ENCODE data around the gene PDZK1IP1.

PDZK1IP1 gene, protein sequence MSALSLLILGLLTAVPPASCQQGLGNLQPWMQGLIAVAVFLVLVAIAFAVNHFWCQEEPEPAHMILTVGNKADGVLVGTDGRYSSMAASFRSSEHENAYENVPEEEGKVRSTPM

DNA sequence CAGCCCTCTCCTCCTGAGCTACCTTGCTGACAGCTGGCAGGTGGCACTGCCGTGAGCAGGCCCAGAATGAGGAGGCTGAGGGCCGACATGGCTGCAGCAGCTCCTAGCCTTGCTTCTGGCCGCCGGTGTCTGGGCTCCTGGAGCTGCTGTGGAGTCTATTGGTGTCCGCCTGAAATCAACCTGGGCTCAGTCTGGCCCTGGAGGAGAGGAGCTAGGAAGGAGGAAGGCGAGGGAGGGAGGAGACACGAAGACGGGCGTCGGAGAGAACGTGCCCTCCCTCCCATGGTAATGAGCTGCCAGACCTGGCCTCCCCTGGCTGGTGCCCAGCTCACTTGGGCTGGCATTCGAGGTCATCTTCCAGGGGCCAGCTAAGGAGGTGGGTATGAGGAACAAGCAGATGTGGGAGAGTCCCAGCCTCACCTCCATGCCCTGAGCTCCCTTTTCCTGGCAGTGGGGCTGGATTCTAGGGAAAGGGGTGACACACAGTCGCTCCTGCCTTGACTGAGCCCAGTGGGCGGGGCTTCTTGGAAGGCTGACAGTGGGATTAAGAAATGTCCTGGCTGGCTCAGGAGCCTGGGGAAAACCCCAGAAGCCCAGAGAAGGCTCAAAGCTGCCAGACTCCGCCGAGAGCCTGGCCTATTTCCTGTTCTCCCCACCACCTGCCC lies at the start of gene PDZK1IP1:
Gene PDZK1IP1, minus strand, starts transcription at position 193 of the 665 bp plus-strand sequence. Its CDS starts 104 bp downstream, at position 89.
- Histone ChIP-seq H3K4me1 (ENCODE audit: control insufficient read depth in 5 of 5, insufficient read depth in 5 of 5, low read length in 5 of 5) (peaks cover 4 to 39% (median 25%) of the 10 kb centered on the region in 5 donors), H3K9me3 (ENCODE audit: control insufficient read depth in 5 of 5, low read length in 5 of 5) (no peaks in the 10 kb centered on the region), H3K4me3 (ENCODE audit: low read depth in 1 of 5, low read length in 5 of 5) (peak within 1 kb of the TSS in 2 of 5 donors; percentile 1 to 28), H3K9ac (ENCODE audit: low read length in 5 of 5) (peak within 1 kb of the TSS in 4 of 5 donors; percentile 2 to 65 (median 40)), H3K27ac (ENCODE audit: low read depth, low read length) (peak within 1 kb of the TSS; percentile 18), H3K27me3 (ENCODE audit: control insufficient read depth in 5 of 5, insufficient read depth in 4 of 5, low read length in 5 of 5) (no peaks in the 10 kb centered on the region), H3K36me3 (ENCODE audit: control insufficient read depth in 5 of 5, insufficient read depth in 5 of 5, low read length in 5 of 5) (no peaks in the 10 kb centered on the region)

DNA sequence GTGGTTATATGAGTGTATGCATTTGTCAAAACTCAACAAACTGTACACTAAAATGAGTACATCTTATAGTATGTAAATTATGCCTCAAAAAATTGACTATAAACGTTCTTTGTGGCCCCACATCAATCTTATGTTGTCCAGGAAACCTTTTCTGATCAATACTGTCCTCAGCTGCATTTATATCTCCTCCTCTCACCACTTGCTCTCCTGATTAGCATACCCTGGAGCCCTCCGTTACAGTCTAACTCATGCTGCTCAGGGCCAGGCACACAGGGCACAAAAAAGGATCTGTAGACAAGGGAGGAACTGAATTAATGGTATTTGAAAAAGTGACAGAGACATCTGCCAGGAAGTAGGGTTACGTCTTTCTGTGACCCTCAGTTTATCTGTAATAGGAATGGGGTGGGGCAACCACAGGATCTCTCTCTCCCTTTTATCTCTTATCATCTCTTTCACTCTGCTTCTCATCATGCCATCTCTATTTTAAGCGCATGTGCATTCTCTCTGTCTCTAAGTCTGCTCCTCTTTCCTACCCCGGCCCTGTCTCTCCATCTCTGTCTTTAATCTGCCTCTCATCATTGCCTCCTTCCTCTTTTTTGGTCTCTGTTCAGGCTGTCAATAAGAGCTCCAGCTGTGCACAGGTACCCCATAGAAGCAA lies 49.2 kb upstream of the PDZK1IP1 start:
- Histone ChIP-seq H3K36me3 (ENCODE audit: control insufficient read depth in 5 of 5, insufficient read depth in 5 of 5, low read length in 5 of 5) (no peaks in the 10 kb centered on the region), H3K27me3 (ENCODE audit: control insufficient read depth in 5 of 5, insufficient read depth in 4 of 5, low read length in 5 of 5) (peaks cover 3 to 19% (median 7%) of the 10 kb centered on the region in 5 donors), H3K9ac (ENCODE audit: low read length in 5 of 5) (no peak overlapping the region), H3K4me3 (ENCODE audit: low read depth in 1 of 5, low read length in 5 of 5) (no peak overlapping the region), H3K27ac (ENCODE audit: low read depth, low read length) (no peak overlapping the region), H3K9me3 (ENCODE audit: control insufficient read depth in 5 of 5, low read length in 5 of 5) (no peaks in the 10 kb centered on the region), H3K4me1 (ENCODE audit: control insufficient read depth in 5 of 5, insufficient read depth in 5 of 5, low read length in 5 of 5) (peaks cover 0 to 26% (median 17%) of the 10 kb centered on the region in 5 donors)

DNA sequence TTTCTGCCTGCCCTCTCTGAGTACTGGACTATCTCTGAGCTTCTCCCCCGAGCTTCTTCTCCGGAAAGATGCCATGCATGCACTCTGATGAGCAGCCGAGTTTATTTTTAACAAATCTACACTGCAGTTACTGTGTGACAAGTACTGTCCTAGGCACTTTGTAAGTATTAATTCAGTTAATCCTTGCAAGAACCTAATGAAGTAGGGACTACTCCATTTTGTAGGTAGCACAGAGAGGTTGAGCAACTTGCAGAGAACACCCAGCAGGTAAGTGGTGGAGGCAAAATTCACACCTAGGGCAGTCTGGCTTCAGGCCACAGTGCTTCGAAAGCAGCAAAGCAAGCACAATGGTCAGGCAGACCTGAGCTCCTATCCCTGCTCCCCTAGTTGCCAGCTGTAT lies 46.0 kb upstream of the PDZK1IP1 start:
- Histone ChIP-seq H3K9ac (ENCODE audit: low read length in 5 of 5) (peak overlapping the region in 1 of 5 donors; percentile 7), H3K27ac (ENCODE audit: low read depth, low read length) (no peak overlapping the region), H3K27me3 (ENCODE audit: control insufficient read depth in 5 of 5, insufficient read depth in 4 of 5, low read length in 5 of 5) (peaks cover 19 to 37% (median 27%) of the 10 kb centered on the region in 5 donors)

DNA sequence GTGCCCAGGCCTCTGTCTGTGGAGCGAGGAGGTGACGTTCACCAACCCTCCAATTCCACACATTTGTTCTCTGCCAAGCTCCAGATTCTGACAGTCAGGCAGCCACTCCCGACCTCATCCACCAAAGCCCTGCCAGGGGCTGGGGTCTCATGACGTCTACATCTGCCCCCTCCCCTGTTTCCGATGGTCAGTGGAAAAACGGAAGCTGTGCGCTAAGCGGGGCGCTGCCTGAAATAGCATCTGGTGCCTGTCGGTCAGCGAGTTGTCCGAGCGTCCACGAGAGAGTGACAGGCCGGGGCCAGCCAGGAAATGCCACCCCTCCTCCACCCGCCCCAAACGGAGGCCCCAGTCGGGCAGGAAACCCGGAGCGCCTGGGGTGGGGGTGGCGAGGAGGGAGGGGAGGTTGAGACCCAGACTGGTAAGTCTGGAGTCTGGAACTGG lies 45.4 kb upstream of the PDZK1IP1 start:
- Histone ChIP-seq H3K4me1 (ENCODE audit: control insufficient read depth in 5 of 5, insufficient read depth in 5 of 5, low read length in 5 of 5) (peaks cover 0 to 35% (median 25%) of the 10 kb centered on the region in 5 donors), H3K27ac (ENCODE audit: low read depth, low read length) (no peak overlapping the region), H3K36me3 (ENCODE audit: control insufficient read depth in 5 of 5, insufficient read depth in 5 of 5, low read length in 5 of 5) (no peaks in the 10 kb centered on the region), H3K9ac (ENCODE audit: low read length in 5 of 5) (peak overlapping the region in 1 of 5 donors; percentile 53), H3K27me3 (ENCODE audit: control insufficient read depth in 5 of 5, insufficient read depth in 4 of 5, low read length in 5 of 5) (peaks cover 25 to 42% (median 32%) of the 10 kb centered on the region in 5 donors), H3K9me3 (ENCODE audit: control insufficient read depth in 5 of 5, low read length in 5 of 5) (no peaks in the 10 kb centered on the region), H3K4me3 (ENCODE audit: low read depth in 1 of 5, low read length in 5 of 5) (peak overlapping the region in 1 of 5 donors; percentile 26)

More for the DNA sequence above, 46.0 kb upstream of the PDZK1IP1 start:
- Histone ChIP-seq H3K4me3 (ENCODE audit: low read depth in 1 of 5, low read length in 5 of 5) (no peak overlapping the region), H3K4me1 (ENCODE audit: control insufficient read depth in 5 of 5, insufficient read depth in 5 of 5, low read length in 5 of 5) (peaks cover 0 to 34% (median 23%) of the 10 kb centered on the region in 5 donors), H3K9me3 (ENCODE audit: control insufficient read depth in 5 of 5, low read length in 5 of 5) (no peaks in the 10 kb centered on the region), H3K36me3 (ENCODE audit: control insufficient read depth in 5 of 5, insufficient read depth in 5 of 5, low read length in 5 of 5) (no peaks in the 10 kb centered on the region)

DNA sequence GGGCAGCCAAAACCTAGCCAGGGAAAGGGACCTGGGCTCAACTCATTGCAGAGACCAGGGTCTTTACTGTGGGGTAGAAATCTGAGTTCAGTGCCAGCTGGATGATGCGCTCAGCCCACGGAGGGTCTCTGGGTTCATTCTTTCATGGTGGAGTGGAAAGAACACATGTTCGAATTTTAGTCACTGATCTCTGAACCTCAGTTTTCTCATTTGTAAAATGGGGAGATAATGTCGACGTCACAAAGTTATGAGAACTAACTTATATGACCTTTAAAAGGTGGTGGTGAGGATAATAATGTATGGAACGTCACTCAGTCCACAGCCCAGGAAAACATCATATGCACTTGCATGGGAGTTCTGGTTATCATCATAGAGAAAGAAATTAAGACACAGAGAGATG lies 43.4 kb upstream of the PDZK1IP1 start:
- H3K27me3 ChIP-seq (ENCODE audit: control insufficient read depth in 5 of 5, insufficient read depth in 4 of 5, low read length in 5 of 5): peaks cover 39 to 53% (median 48%) of the 10 kb centered on the region in 5 donors
- H3K4me1 ChIP-seq (ENCODE audit: control insufficient read depth in 5 of 5, insufficient read depth in 5 of 5, low read length in 5 of 5): peaks cover 0 to 51% (median 29%) of the 10 kb centered on the region in 5 donors
- no peaks in the 10 kb centered on the region for H3K36me3 ChIP-seq (ENCODE audit: control insufficient read depth in 5 of 5, insufficient read depth in 5 of 5, low read length in 5 of 5)
- no peaks in the 10 kb centered on the region for H3K9me3 ChIP-seq (ENCODE audit: control insufficient read depth in 5 of 5, low read length in 5 of 5)
- no peak overlapping the region for H3K9ac ChIP-seq (ENCODE audit: low read length in 5 of 5)
- H3K27ac ChIP-seq (ENCODE audit: low read depth, low read length): no peak overlapping the region
- H3K4me3 ChIP-seq (ENCODE audit: low read depth in 1 of 5, low read length in 5 of 5): no peak overlapping the region

DNA sequence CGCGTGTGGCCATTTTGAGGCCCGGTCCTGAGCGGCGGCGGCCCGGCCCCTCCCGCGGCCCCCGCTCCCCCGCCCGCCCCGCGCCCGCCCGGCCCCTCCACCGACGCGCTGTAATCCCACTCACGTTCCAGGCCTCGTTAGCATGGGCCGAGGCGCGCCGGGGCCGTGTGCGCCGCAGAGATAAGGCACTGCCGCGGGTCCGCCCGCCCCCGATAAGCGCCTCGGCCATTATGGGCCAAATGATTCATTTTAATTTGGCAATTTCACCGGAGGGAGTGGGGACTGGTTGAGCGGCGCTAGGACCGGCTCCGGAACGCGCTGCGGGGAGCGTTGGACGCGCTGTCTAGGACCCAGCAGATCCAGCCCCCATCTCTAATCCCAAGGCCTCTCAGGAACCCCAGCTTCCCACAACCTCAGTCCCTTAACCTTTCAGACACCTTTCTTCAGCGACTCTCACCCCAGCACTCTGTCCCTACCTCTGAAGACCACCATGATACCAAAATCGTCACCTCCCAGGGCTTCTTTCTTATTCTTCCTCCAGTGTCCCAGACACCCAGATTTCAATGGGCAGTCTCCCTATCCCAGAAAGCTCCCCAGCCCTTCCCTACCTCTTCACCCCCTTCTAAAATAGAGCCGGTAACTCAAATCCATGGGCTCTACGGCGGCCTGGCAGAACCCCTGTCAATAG lies 42.5 kb upstream of the PDZK1IP1 start, which contains the start of gene TAL1:
Gene TAL1, minus strand, starts transcription at position 39 of the 688 bp plus-strand sequence. CDS start 6,337 bp downstream, outside the sequence.
- peaks cover 0 to 52% (median 27%) of the 10 kb centered on the region in 5 donors for H3K4me1 ChIP-seq (ENCODE audit: control insufficient read depth in 5 of 5, insufficient read depth in 5 of 5, low read length in 5 of 5)
- H3K27me3 ChIP-seq (ENCODE audit: control insufficient read depth in 5 of 5, insufficient read depth in 4 of 5, low read length in 5 of 5): peaks cover 43 to 61% (median 57%) of the 10 kb centered on the region in 5 donors
- no peaks in the 10 kb centered on the region for H3K9me3 ChIP-seq (ENCODE audit: control insufficient read depth in 5 of 5, low read length in 5 of 5)
- H3K9ac ChIP-seq (ENCODE audit: low read length in 5 of 5): peak within 1 kb of the TSS in 4 of 5 donors; percentile 44 to 95 (median 76)
- H3K36me3 ChIP-seq (ENCODE audit: control insufficient read depth in 5 of 5, insufficient read depth in 5 of 5, low read length in 5 of 5): no peaks in the 10 kb centered on the region
- H3K4me3 ChIP-seq (ENCODE audit: low read depth in 1 of 5, low read length in 5 of 5): peak within 1 kb of the TSS; percentile 61 to 93 (median 74)
- peak within 1 kb of the TSS; percentile 73 for H3K27ac ChIP-seq (ENCODE audit: low read depth, low read length)

DNA sequence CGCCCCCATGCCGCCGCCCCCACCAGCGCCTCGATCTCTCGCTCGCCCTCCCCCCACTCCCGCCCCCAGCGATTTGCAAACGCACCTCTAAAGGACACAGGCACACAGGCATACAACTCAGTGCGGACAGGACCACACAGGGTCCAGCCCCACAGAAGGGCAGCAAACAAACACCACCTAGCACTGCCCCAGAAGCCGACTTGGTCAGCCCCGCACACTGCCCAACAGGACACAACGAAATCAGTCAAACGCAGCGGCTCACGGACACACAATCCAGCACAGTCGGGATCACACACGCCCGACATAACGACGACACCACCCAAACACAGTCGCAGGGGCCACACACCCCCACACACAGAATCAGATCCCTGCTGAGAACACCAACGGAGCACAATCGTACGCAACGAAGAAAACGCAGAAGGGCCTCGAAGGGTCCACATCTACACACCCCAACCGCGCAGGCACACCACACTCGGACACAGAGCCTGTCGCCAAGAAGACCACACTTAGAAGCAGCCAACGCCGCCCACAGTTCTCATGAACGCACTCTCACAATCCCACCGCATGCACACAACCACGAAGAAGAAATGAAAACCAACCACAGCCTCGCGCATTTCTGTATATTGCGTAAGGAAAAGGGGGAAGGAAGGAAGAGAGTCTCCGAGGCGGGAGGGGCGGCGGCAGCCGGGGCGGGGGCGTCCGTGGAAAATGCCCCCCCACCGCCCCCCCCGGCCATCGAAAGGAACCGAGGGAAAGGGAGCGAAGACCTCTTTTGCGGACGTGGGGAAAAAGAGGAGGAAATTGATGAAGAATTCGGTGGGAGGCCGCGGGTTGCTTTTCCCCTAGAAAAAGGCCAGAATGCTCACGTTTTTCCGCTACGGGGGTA lies 41.7 kb upstream of the PDZK1IP1 start:
- Histone ChIP-seq H3K9me3 (ENCODE audit: control insufficient read depth in 5 of 5, low read length in 5 of 5) (no peaks in the 10 kb centered on the region), H3K4me1 (ENCODE audit: control insufficient read depth in 5 of 5, insufficient read depth in 5 of 5, low read length in 5 of 5) (peaks cover 0 to 59% (median 29%) of the 10 kb centered on the region in 5 donors), H3K36me3 (ENCODE audit: control insufficient read depth in 5 of 5, insufficient read depth in 5 of 5, low read length in 5 of 5) (no peaks in the 10 kb centered on the region), H3K27ac (ENCODE audit: low read depth, low read length) (peak overlapping the region; percentile 73), H3K27me3 (ENCODE audit: control insufficient read depth in 5 of 5, insufficient read depth in 4 of 5, low read length in 5 of 5) (peaks cover 51 to 69% (median 64%) of the 10 kb centered on the region in 5 donors), H3K4me3 (ENCODE audit: low read depth in 1 of 5, low read length in 5 of 5) (peak overlapping the region; percentile 61 to 93 (median 74)), H3K9ac (ENCODE audit: low read length in 5 of 5) (peak overlapping the region in 4 of 5 donors; percentile 44 to 95 (median 76))

DNA sequence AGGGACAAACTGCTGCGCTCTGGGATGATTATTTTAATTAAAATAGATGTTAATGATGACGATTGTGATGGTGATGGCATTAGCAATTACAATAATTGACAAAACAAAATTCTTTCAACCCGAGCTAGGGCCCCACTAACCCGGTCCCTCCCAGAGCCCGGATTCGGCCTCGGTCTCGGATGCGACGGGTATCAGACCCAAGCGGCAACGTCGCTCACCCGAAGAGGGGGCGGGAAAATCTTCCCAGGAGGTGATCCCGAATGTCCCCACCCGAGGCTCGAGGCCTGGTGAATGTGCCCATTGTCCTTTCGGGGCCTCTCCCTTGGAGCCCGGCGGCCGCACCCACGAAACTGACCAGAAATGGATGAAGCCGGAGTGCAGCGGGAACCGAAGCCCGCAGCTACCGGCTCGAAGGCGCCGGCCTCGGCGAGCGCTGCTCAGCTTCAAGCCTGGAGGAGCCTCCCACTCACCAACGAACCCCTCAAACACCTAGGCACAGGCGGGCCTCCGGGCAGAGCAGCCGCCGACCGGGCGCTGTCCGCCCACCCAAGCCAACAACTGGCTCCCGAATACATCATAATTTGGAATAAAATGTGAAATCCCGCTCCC lies 41.0 kb upstream of the PDZK1IP1 start:
- Histone ChIP-seq H3K27me3 (ENCODE audit: control insufficient read depth in 5 of 5, insufficient read depth in 4 of 5, low read length in 5 of 5) (peaks cover 51 to 76% (median 70%) of the 10 kb centered on the region in 5 donors), H3K4me3 (ENCODE audit: low read depth in 1 of 5, low read length in 5 of 5) (peak overlapping the region; percentile 19 to 93 (median 71)), H3K9me3 (ENCODE audit: control insufficient read depth in 5 of 5, low read length in 5 of 5) (no peaks in the 10 kb centered on the region), H3K9ac (ENCODE audit: low read length in 5 of 5) (peak overlapping the region in 4 of 5 donors; percentile 39 to 82 (median 70)), H3K36me3 (ENCODE audit: control insufficient read depth in 5 of 5, insufficient read depth in 5 of 5, low read length in 5 of 5) (no peaks in the 10 kb centered on the region), H3K4me1 (ENCODE audit: control insufficient read depth in 5 of 5, insufficient read depth in 5 of 5, low read length in 5 of 5) (peaks cover 0 to 63% (median 32%) of the 10 kb centered on the region in 5 donors), H3K27ac (ENCODE audit: low read depth, low read length) (peak overlapping the region; percentile 73)

All from subcutaneous abdominal adipose tissue (tissue), 5 donors.